Kidney glomerular epithelial cell (primary cell): ENCODE data around the gene ACOXL.

Source experiments
- DNase-seq: peaks from one replicate; lab custom pipeline; 2025; lab: John Stamatoyannopoulos, UW

The ACOXL gene

GRCh38 chr2:111117598-111118480 is 385.5 kb downstream of the ACOXL start:
- DNase-seq: no peak

- no peak for DNase-seq
Measured at GRCh38 chr2:111118481-111118980, 386.2 kb downstream of the ACOXL start.

- no peak for DNase-seq
Measured at GRCh38 chr2:111118981-111119821, 386.8 kb downstream of the ACOXL start.

GRCh38 chr2:111119822-111120252 is 387.5 kb downstream of the ACOXL start:
- DNase-seq: no peak

- DNase-seq: peak; percentile 72
Measured at GRCh38 chr2:111120253-111121027, 388.1 kb downstream of the ACOXL start, which contains the start of gene BCL2L11. BCL2L11 (plus strand) TSS chr2:111120914; CDS start chr2:111123746, 2,832 bp downstream.

- DNase-seq: no peak
Measured at GRCh38 chr2:111121028-111121827, 388.9 kb downstream of the ACOXL start.

GRCh38 chr2:111121828-111122630 is 389.7 kb downstream of the ACOXL start:
- peak; percentile 74 for DNase-seq

- DNase-seq: peak; percentile 72
Measured at GRCh38 chr2:111122631-111123421, 390.5 kb downstream of the ACOXL start.

GRCh38 chr2:111123751-111124150 is 391.4 kb downstream of the ACOXL start:
- DNase-seq: no peak

GRCh38 chr2:111126581-111126980 is 394.2 kb downstream of the ACOXL start:
- DNase-seq: no peak

- DNase-seq: no peak
Measured at GRCh38 chr2:111127351-111127750, 395.0 kb downstream of the ACOXL start.

GRCh38 chr2:111128096-111128495 is 395.7 kb downstream of the ACOXL start:
- DNase-seq: no peak

GRCh38 chr2:111133603-111134002 is 401.2 kb downstream of the ACOXL start:
- no peak for DNase-seq

- DNase-seq: no peak
Measured at GRCh38 chr2:111134055-111134454, 401.7 kb downstream of the ACOXL start.

GRCh38 chr2:111135237-111135909 is 403.0 kb downstream of the ACOXL start:
- DNase-seq: no peak

GRCh38 chr2:111135910-111136297 is 403.5 kb downstream of the ACOXL start:
- no peak for DNase-seq

GRCh38 chr2:111138839-111139238 is 406.5 kb downstream of the ACOXL start:
- DNase-seq: no peak

GRCh38 chr2:111139637-111140317 is 407.4 kb downstream of the ACOXL start:
- DNase-seq: no peak
